HG03558 (cell line): ENCODE measurements around the gene NACA.
"Not testable (repeated sequence)": the region's sequence is repeated elsewhere in the genome, so short reads cannot be mapped to it uniquely, and the experiment has no call there.

ENCODE experiments used
- ATAC-seq: cut with Tn5 transposase; IDR thresholded peaks from one replicate; pipeline ENCODE4 v1.9.1; 2021; ENCODE audit warnings: moderate number of reproducible peaks; ENCODE audit not compliant: unreplicated experiment; ENCODE audit errors: extremely low read depth

The NACA gene

DNA sequence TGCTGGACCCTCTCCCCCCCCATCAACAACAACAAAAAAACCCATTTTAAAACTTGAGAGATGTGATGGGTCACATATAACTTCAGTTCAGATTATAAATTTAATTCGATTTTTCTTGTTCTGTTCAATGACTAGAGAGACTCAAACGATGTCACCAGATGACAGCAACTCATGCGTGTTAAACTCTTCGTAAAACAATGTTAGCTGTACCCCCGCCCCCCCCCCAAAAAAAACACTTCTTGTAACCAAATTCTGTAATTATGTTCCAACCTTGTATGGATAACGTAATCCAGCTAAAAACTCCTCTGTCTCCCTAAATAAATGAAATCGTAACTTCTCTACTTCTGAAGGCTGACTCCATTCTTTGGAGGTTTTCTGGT lies 614 bp upstream of the NACA start:
- no peak for ATAC-seq

DNA sequence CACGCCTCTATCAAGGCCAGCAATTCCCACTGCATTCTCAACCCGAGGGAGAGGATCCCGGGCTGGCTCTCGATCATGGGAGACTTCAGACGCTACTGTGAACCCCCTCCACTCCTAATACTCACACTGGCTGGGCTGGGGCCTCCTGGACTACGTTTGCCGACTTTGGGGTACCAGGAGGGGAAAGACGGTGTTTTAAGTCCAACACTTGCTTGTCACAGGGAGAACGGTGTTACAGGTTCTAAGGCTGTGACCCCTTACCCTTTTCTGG lies 463 bp downstream of the NACA start:
- ATAC-seq, result no peak

DNA sequence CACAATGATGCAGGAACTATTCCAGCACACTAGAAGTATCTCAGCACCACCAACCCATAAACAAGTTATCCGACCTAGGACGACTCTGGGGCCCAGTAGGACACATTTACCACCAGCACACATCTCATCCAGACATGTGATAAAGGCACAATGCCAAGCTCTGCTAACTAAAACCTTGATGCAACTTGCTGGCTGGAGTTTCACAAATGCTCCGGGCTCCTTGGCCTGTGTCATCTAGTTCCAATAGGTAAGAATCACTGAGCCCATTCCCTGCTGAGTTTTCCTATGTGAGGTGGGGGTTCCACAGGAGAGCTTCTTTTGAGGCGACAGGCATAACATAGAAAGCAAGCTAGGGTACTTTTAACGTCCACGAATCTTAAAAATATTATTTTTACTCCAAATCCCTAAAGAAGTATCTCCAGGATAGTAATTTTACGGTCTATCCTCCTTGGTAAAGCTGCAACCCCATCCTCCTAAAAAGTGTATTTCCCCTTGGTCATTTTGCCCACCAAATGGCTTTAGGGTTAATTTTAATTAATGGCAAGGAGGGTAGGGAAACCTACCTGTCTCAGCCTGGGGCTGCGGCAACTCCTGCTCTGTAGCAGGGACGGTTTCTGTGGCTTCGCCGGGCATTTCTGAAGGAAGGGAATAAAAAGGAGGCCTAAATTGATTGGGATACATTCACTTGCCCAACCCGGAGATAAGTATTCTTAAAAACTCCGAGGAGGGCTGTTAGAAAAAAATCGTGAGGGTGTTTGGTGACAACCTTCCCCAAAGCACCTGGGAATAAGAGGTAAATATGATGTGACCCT lies 1.0 kb downstream of the NACA start:
- ATAC-seq, result no peak

DNA sequence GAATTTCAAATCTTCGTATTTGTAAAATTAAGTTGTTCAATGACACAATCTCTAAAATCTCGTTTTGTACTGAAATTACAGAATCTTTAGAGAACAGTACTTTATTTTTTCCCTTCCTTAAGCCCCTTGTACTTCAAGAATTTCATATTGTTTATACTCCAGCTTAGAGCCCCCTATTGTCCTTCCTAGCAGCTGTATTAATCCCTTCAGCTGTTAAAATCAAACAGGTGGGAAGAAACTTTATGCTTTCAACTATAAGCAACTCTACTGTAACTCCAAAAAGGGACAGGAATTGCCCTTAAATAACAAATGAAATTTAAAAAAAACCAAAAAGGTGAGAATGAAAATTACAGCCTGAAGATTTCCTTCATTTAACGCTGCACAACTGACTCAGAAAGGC lies 1.7 kb downstream of the NACA start:
- ATAC-seq, result no peak

DNA sequence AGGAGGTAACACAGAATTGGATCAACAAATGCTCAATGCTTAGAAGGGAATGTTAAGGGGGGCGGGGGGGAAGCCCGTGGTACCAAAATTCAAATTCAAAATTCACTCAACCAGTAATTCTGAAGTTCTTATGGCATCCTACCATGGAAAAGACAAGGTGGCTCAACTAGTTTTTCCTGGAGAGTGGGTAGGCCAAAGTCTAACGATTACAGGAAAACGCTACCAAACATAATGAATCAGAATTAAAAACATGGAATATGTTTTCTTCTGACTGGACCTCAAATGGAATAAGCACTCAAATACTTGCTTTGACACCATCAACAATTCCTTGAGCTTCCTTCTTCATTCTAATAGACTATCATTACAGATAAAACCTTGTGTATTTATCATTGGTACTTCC lies 2.3 kb downstream of the NACA start:
- ATAC-seq, result no peak

DNA sequence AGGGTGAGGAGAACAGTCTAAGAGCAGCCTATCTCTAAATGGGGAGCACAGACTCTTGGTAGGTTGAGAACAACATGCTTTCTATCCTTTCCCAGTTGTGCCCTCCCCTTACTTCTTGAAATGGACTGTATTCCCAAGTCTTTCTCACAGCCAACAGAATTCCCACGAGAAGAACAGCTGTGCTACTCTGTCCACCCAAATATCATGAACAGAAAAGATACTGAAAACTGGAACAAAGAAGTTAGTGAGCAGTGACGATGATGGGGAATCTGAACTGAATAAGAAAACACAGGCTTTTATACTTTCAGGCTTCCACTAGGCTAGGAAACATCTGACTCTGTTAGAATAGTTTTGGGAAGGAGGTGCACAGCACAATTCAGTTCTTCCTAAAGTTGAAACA lies 3.4 kb downstream of the NACA start:
- ATAC-seq, result no peak

DNA sequence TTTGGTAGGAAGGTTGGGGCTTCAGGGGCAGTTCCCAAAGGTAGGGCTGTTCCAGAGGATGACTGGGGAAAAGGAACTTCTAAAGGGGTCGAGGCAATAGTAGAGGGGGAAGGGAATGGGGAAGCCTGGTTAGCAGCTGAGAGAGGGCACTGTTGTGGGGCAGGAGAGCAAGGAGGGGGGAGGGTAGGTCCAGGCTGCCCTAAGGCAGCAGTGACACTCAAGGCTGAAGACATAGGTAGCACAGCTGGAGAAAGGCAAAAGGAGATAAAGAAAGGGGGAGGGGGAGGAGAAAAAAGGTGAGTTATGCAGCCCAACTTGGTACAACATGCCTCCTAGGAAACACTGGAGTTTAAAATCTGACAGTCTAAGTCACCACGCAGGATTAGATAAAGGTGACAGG lies 3.9 kb downstream of the NACA start:
- no peak for ATAC-seq

DNA sequence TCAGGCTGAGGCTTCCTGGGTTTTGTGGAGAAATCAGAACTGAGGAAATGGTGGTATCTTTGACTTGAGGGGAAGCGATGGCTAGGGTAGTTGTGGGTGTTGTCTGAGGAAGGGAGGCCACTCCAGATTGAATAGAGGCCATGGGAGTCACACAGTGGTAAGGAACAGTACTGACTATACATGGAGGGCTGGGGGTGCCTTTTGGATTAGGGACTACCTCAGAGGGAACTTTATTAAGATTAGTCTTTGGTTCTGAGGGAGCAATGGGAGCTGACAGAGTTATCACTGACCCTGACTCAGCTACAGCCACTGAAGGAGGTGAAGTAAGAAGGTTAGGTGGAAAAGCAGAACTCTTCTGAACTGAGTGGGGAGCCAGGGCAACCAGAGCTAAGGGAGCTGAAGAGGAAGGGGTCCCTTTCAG lies 4.4 kb downstream of the NACA start:
- ATAC-seq, result no peak

DNA sequence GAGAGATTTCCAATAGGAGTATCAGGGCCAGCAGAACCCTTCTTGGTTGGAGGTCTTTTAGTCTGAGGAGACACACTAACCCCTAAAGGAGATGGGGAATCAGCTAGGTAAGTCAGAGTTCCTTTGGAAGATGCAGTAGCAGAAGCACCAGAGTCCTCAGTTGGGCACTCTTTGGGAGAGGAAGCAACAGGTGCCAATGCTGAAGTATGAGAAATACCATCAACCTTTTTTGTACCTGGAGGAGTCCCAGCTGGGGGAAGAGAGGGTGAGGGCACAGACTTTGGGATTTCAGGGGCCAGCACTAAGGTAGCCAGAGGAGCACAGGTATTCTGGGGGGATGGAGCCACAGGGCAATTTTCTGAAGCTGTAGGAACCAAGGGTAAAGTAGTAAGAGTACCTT lies 6.0 kb downstream of the NACA start:
- no peak for ATAC-seq

DNA sequence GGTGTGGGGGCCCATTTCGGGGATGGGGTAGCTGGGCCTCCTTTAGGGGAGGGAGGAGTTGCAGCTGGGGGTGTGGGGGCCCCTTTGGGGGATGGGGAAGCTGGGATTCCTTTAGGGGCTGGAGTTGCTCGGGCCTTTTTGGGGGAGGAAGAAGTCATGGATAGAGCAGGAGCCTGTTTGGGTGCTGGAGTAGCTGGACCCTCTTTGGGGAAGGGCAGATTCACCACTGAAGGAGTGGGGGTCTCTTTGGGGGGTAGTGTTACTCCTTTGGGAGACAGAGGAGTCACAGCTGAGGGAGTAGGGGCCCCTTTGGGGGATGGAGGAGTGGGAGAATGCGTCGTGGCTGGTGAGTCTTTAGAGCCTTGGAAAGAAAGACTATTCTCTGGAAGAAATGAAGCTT lies 6.5 kb downstream of the NACA start:
- ATAC-seq, result no peak

DNA sequence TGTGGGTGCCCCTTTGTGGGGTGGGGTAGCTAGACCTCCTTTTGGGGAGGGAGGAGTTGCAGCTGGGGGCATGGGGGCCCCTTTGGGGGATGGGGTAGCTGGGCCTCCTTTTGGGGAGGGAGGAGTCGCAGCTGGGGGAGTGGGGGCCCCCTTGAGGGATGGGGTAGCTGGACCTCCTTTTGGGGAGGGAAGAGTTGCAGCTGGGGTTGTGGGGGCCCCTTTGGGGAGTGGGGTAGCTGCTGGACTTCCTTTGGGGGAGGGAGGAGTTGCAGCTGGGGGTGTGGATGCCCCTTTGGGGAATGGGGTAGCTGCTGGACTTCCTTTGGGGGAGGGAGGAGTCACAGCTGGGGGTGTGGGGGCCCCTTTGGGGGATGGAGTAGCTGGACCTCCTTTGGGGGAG lies 7.0 kb downstream of the NACA start:
- no peak for ATAC-seq

DNA sequence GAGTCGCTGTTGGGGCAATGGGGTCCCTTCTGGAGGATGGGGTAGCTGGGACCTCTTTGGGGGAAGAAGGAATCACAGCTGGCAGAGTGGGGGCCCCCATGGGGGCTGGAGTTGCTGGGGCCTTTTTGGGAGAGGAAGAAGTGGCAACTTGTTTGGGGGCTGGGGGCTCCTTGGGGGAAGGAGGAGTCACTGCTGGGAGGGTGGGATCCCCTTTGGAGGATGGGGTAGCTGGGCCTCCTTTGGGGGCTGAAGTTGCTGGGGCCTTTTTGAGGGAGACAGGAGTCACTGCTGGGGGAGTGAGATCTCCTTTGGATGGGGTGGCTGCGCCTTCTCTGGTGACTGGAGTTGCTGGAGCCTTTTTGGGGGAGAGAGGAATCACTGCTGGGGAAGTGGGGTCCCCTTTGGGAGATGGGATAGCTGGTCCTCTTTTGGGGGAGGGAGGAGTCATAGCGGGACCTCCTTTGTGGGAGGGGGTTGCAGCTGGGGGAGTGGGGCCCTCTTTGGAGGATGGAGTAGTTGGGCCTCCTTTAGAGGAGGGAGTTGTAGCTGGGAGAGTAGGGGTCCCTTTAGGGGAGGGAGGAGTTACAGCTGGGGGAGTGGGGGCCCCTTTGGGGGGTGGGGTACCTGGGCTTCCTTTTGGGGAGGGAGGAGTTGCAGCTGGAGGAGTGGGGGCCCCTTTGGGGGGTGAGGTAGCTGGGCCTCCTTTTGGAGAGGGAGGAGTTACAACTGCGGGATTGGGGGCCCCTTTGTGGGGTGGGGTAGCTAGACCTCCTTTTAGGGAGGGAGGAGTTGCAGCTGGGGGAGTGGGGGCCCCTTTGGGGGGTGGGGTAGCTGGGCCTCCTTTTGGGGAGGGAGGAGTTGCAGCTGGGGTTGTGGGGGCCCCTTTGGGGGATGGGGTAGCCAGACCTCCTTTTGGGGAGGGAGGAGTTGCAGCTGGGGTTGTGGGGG lies 7.9 kb downstream of the NACA start:
- no peak for ATAC-seq

DNA sequence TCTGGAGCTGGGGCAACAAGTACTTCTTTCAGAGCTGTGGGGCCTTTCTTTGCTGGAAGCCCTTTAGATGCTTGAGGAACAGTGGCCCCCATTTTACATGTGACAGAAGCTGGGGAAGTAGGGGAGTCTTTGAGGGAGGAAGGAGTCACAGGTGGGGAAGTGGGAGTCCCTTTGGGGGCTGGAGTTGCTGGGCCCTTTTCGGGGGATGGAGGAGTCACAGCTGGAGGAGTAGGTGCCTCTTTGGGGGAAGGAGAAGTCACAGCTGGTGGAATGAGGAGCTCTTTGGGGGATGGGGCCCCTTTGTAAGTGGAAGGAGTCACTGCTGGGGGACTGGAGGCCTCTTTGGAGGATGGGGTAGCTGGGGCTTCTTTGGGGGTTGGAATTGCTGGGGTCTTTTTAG lies 8.6 kb downstream of the NACA start:
- ATAC-seq, result no peak

DNA sequence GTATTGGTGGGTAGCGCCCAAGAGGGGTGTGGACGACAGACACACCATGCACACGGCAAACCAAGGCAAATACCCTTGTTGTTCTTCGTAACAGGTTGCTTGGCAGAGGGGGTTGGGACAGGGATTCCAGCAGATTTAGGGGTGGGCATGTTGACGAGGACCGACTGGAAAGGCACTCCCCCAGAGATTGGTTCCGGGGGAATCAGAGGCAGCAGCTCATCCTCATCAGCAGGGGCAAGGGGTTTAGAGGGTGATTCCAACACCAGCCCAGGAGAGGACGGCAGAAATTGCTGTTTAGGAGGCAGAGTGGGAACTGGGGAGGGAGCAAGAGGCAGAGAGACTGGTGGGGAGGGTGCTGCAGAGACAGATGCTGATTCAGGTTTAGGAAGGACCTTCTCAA lies 9.3 kb downstream of the NACA start:
- ATAC-seq, result no peak

DNA sequence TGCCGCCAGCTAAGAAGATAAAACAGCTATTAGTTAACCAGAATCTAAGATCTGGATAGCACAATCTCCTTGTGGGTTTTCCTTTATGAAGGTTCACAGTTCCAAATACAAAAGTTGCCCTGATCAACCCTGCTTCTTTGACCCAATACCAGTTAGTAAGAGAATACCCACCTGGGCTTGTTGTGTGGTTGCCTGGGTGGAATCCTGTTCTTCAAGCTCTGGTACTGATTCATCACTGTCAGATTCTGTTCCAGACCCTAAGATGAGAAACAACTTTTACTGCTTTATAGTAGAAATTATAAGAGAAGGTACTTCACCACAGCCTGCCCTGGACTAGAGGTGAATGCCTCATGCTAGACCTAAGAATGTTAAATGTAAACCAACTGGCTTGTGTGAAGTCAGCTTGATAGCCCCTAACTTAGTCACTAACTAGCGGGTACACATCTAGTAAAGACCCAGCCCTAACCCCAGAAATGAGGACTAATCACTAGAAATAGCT lies 10.6 kb downstream of the NACA start:
- no peak for ATAC-seq

DNA sequence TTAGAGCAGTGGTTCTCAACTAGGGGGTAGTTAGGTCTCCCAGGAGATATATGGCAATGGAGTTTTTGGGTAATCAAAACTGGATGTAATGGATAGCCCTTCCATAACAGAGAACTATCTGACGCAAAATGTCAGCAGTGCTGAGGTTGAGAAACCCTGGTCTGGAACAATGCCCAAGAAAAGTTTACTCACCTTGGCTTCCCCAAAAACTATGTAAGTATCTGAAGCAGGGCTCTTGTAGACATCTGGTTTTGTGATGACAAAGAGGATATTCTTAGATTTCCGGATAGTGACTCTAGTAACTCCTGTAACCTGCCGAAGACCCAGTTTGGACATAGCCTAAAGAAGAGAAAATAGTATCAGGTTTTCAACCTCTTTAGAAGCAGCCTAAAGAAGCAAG lies 11.8 kb downstream of the NACA start:
- no peak for ATAC-seq

DNA sequence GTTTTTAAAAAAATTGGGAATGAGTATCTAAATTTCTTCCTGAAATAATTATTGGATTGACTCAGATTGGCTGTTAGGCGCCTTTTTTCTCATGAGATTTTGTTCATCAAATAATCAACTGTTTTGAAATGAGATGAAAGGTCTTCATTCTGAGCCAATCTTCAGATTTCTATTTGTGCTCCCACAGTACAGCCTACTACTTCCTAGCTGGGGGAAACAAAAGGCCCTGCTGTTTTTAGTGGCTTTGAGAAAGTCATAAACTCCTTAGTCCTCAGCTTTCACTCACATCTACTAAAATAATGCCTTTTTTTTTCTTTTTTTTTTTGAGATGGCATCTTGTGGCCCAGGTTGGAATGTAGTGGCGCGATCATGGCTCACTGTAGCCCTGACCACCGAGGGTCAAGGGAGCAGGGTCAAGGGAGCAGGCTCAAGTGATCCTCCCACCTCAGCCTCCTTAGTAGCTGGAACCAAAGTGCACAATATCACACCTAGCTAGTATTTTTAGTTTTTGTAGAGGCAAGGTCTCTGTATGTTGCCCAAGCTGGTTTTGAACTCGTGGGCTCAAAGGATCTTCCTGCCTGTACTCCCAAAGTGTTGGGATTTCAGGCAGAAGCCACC lies 15.2 kb downstream of the NACA start:
- no peak for ATAC-seq

DNA sequence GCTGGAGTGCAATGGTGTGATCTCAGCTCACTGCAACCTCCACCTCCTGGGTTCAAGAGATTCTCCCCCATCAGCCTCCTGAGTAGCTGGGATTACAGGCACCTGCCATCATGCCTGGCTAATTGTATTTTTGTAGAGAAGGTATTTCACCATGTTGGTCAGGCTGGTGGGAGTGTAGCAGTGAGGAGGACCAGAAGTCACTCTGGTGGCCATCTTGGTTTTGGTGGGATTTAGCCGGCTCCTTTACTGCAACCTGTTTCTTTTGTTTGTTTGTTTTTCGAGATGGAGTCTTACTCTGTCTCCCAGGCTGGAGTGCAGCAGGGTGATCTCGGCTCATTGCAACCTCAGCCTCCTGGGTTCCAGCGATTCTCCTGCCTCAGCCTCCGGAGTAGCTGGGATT lies 20.6 kb downstream of the NACA start:
- not testable (repeated sequence) for ATAC-seq

DNA sequence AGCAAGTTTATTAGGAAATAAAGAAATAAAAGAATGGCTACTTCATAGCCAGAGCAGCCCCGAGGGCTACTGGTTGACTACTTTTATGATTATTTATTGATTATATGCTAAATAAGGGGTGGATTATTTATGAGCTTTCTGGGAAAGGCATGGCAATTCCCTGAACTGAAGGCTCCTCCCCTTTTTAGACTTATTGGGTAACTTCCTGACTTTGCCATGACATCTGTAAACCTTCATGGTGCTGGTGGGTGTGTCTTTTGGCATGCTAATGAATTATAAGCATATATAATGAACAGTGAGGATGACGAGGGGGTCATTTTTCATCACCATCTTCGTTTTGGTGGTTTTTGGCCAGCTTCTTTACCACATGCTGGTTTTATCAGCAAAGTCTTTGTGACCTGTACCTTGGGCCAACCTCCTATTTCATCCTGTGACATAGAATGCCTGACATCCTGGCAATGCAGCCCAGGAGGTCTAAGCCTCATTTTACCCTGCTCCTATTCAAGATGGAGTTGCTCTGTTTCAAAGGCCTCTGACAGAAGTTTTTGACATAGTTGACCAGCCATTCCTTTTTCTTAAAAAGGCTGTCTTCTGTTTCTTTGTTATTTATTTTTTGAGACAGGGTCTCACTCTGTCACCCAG lies 26.0 kb downstream of the NACA start:
- no peak for ATAC-seq

DNA sequence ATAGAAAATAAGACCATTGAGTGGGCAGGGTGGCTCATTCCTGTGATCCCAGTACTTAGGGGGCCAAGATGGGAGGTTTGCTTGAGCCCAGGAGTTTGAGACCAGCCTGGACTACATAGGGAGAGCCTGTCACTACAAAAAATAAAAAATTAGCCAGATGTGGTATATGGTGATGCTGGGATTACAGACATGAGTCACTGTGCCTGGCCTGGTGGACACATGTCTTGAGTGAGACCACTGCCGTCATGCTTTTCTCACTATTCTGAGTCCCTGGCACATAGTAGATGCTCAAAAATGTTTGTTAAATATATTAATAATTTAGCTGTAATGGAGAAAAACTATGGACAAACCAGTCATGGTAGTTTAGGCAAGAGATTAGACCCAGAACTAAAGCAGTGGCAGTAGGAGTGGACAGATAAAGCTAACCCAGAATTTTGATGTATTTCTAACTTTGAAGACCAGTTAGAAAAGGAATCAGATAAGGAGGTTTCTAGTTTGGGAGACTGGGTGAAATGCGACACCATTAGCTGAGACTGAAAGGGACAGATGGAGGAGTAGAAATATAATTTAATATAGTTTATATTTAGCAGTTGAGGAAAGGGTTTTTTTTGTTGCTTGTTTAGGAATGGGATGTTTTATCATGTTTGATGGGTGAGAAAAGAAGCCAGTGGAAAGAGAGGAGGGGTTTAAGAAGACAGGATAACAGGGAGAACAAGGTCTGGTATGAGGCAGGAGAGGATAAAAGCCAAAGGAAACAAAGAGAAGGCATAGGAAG lies 29.6 kb downstream of the NACA start:
- ATAC-seq, result no peak
